ENCODE measurements around the gene CD300LF. TPM values are rescaled to one million over a fixed set of nuclear protein-coding genes. Genes with fewer than 3 reads are reported as not detected.

Gene CD300LF
- total RNA-seq, 1 donor from 2014 or later = 0.46 TPM

DNA sequence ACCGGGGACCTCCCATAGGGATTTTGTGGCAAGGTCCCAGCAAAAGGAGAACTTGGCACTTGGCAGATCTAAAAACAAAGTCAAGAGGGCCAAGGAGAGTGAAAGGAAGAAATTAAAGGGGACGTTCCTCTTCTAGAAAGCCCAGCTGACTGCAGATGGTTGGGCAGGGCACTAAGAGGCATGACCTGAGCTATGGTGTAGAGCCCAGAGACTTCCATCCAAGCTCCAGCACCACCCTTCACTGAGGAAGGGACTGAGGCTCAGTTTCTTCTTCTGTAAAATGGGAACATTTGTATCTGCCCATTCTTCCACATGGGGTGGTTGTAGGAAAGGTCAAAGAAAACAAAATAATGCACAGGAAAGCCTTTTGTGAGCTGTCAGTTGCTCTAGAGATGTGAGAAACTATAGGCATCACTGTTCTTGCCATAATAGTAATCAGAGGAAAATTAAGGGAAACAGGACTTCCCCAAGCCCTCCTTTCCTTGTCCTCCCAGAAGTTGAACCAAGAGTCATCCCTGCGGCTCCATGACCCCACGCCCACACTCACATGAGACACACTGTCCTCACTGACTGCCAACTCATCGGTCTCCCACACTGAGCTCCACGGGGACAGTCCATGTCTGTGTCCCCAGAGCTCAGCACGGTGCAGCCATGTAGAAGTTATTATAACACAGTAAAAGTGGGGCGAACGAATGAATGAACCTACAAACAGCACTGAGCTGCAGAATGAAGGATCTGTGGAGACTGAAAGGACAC, 10.4 kb downstream of the CD300LF start:
- no peak for DNase-seq (ENCODE audit: low spot score)
- intact Hi-C loops (cut with DNase I) = no loop called here

DNA sequence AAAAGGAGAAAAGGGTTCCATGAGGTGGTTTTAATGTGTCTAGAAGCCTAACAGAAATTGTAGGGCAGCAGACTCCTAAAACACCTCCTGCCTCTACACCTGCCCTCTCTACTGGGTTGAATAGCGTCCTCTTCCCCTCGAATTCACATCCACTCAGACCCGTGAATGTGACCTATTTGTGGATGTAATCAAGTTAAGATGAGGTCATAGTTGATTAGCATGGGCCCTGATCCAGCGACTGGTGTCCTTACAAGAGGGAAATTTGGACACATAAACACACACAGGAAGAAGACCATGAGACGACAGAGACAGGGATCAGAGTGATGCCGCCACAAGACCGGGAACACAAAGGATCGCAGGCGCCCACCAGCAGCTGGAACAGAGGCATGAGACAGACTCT, 13.5 kb downstream of the CD300LF start:
- intact Hi-C loops (cut with DNase I) = no loop called here
- no peak for DNase-seq (ENCODE audit: low spot score)

DNA sequence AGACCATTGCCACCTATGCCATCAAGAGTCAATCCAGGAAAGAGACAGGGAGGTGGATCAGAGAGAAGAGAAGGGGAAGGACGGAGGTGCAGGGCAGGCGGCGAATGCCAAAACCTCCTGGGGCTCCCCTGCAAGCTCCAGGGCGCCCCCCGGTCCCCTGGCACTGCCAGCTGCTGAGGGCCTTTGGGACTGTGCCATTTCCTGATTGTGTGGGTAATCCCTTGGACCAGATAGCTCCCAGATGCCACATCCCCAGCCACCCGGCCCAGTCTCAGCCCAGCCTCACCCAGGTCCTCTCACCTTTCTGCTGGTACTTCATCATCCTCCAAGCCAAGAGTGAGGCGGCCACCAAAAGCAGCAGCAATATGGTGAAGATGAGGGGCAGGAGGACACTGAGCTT, 14.7 kb downstream of the CD300LF start:
- intact Hi-C loops (cut with DNase I) = no loop called here
- DNase-seq (ENCODE audit: low spot score) = no peak

DNA sequence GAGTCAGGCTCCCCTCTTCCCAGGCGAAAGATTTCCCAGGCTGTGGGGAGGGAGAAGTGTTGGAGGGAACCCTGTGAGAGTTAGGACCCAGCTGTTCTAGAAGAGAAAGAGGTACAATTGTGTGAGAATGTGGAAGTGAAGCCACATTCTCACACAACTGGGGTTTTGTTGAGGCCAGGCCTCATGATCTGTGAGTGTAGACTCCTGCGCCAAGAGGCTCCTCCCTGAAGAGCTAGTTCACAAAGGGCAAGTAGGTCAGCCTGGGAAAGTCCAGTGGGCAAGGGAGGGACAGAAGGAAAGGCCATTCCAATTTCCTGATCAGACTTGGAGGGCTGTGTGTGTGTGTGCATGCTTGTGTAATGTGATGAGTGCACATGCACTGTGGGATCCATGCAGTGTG, 15.2 kb downstream of the CD300LF start:
- no peak for DNase-seq (ENCODE audit: low spot score)
- intact Hi-C loops (cut with DNase I) = no loop called here

DNA sequence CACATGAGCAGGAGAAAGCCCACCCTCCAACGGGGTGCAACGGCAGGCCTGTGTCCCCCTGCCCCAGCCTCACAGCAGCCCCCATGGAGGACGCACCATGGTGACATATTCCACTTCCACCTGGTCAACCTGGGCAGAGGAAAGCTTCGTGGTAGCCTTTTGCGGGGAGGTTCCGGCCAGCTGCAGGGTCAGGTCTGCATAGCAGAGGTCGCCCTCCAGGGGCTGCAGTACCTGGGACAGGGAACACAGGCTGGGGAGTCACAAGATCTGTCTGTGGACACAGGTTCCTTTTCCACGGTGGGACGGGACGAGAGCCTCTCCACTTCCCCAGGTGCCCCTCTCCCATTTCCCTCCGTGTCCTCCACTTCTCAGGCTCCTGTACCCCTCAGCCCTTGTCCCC, 17.1 kb downstream of the CD300LF start:
- no peak for DNase-seq (ENCODE audit: low spot score)
- intact Hi-C loops (cut with DNase I) = no loop called here

DNA sequence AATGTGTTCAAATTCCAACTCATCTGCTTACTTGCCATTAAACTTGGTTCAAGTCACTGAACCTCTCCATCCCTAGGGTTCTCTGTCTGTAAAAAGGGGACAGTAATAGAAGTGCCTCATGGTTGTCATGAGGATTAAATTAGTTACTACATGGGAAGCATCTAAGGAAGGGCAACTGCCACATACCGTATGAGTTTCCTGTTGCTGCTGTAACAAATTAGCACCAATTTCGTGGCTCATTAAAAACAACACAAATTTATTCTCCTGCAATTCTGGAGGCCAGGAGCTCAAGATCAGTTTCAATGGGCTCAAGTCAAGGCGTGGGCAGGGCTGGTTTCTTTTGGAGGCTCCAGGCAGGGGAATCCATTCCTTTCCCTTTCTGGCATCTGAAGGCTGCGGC, 18.6 kb downstream of the CD300LF start:
- no peak for DNase-seq (ENCODE audit: low spot score)
- intact Hi-C loops (cut with DNase I) = no loop called here

DNA sequence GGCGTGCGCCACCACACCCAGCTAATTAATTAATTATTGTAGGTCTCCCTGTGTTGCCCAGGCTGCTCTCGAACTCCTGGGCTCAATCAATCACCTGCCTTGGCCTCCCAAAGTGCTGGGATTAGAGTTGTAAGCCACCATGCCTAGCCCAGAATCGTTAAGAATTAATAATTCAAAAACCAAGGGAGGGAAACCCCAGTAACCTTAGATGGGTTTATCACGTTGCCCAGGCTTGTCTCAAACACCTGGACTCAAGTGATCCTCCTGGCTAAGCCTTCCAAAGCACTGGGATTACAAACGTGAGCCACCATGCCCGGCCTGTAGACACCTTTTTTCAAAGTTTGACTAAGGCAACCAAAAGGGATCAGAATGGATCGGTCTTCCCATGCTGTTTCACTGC, 21.6 kb downstream of the CD300LF start:
- intact Hi-C loops (cut with DNase I) = no loop called here
- no peak for DNase-seq (ENCODE audit: low spot score)

DNA sequence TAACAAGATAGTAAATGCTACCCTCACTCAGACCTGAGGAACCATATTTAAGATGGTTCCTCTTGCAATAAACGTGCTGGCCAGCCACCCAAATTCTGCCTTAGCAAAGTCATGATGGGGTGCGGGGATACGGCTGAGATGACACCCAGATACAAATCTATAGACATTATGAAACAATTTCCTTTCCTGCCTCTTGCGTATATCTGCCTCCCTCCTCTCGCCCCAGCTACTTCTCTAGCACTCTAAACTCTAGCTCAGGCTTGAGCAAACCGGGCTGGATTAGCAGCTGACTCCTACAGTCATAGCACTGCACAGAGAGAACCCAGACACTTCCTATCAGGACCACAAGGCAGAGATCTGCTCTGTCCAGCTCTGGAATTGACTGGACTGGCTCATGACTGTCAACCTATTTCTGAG, 22.3 kb downstream of the CD300LF start:
- intact Hi-C loops (cut with DNase I) = no loop called here

DNA sequence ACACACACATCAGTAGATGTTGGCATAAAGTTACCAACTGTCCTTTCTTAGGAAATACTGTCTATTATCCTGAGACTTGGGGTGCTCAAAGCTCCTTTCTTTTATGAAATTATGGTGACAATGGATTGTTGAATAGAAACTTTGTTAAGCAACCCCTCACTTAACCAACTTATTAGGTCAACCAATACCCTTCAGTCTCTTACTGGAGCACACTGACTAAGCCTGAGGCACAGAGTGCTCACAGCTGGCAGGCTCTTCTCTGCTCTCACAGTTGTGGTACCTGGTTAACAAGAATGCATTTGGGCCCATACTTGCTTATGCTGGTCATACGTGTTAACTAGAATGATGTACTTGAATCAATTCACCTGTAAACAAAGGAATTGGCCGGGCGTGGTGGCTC, 24.8 kb downstream of the CD300LF start:
- no peak for DNase-seq (ENCODE audit: low spot score)
- intact Hi-C loops (cut with DNase I) = no loop called here

More for the DNA sequence above, 22.3 kb downstream of the CD300LF start:
- peak; percentile 74 for DNase-seq (ENCODE audit: low spot score)

DNA sequence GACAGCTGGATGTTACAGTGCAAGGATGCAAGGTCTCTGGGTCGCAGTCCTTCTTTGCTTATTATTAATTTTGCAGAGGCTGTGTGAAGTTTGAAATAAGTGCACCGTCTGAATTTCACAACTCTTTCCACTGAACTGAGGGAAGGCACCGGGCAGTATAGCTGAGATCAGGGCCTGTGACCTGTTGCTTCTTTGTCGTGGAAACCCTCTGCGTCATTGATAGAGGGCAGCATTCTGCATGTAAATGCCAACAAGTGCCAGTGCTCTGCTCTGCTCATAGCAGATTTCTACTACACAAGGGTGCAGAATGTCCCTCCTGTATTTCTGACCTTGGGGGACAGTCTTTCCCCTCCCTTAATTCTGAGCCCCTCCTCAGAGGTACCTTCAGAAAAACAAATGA, 26.0 kb downstream of the CD300LF start:
- DNase-seq (ENCODE audit: low spot score) = no peak
- intact Hi-C loops (cut with DNase I) = no loop called here

DNA sequence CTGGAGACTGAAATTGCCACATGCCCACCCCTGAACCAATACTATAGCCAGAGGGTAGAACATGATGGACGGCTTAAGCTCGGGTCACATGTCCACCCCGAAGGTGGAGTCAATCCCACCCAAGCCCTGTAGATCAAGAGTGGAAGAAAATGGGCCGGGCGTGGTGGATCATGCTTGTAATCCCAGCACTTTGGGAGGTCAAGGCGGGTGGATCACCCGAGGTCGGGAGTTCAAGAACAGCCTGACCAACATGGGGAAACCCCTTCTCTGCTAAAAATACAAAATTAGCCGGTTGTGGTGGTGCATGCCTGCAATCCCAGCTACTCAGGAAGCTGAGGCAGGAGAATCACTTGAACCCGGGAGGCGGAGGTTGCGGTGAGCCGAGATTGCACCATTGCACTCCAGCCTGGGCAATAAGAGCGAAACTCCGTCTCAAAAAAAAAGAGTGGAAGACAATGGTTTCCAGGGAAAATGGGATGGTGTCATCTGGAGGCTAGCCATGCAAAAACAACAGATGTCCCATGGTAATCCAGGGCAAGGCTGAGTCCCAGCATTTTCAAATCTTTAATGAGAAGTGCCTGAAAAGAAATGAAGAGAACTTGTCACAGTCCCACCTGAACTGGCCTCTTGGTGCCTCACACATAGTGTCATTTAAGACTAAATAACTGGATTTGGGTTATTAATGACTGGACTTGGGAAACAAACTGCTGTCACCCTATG, 30.1 kb downstream of the CD300LF start:
- DNase-seq (ENCODE audit: low spot score) = no peak

DNA sequence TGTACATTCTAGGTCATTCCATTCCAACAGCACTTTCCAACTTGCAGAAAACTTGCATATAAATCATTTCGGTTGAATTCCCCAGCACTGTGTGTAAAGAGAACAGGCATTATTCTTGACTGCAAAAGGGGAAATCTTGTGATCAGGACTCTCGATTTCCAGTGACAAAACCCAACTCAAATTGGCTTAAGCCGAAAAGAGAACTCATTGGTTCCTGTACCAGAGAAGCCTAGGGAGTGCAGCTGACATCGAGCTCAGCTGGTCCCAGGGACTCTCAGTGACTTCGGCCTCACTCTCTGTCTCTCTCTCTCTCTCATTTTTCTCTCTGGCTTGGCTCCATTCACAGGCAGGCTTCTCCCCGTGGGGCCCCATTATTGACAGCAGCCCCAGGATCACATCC, 30.7 kb downstream of the CD300LF start:
- intact Hi-C loops (cut with DNase I) = no loop called here
- no peak for DNase-seq (ENCODE audit: low spot score)

More for the DNA sequence above, 30.1 kb downstream of the CD300LF start:
- intact Hi-C loops (cut with DNase I) = no loop called here

DNA sequence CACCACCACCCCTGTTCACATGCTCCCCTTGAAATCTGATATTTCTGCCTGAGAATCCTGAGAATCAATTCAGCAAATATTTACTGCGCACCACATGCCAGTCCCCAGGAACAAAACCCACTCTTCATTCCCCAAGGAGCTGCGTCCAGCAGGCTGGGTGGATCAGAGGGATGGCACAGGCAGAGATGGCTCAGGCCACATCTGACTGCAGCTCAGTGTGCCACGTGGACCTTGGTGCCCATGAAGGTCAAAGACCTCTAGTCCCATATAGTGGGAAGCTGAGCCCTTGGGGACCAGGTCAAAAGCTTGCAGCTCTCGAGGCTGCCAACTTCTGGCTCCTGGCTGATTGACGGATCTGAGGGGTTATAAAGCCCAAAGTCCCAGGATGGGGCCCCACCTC, 31.8 kb downstream of the CD300LF start:
- intact Hi-C loops (cut with DNase I) = no loop called here
- no peak for DNase-seq (ENCODE audit: low spot score)

DNA sequence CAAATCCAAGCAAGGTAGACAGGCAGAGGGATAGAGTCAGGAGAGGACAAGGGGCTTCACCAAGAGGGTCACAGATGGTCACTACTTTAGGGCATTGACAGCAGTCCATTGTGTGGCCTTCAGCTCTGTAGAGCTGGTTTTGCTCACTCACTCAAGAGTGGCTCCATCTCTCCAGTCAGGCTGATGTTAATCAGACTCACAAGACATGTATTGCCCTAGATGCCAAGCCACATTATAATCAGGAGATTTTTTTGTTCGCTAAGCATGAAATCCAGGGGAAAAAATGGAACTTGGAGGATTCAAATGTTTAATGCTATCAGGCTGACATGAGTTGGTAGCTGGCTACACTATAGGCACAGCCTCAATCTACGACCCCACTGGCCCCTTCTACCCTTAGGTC, 32.5 kb downstream of the CD300LF start:
- DNase-seq (ENCODE audit: low spot score) = no peak
- intact Hi-C loops (cut with DNase I) = no loop called here

DNA sequence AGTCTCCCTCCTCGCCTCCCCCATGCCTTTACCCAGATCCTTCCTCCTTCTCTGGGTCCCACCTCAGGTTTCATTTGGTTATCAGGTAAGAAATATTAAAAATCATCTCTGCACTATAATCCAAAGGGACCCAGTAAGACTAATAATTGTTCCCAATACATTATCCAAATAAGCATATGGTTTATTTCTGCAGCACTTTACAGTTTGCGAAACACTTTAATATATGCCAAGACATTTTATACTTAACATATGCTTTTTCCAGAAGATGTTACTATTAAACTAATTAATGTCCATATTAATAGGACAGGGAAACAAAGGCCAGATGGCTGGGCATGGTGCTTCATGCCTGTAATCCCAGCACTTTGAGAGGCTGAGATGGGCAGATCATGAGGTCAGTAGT, 33.3 kb downstream of the CD300LF start:
- intact Hi-C loops (cut with DNase I) = no loop called here
- no peak for DNase-seq (ENCODE audit: low spot score)

DNA sequence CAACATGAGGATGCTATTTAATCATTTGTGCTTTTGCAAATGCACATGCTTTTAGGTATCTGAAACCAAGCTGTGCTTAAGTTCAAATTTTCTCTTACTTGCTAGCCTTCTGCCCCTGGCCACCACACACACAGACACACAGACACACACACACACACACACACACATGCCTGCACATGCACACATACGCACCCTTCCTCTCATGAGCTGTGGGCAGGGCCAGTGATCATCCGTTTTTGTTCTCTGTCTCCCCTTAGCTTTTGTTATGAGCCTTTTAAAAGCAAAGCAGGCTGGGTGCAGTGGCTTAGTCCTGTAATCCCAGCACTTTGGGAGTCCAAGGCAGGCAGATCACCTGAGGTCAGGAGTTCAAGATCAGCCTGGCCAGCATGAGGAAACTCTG, 34.2 kb downstream of the CD300LF start:
- DNase-seq (ENCODE audit: low spot score) = no peak
- intact Hi-C loops (cut with DNase I) = no loop called here

DNA sequence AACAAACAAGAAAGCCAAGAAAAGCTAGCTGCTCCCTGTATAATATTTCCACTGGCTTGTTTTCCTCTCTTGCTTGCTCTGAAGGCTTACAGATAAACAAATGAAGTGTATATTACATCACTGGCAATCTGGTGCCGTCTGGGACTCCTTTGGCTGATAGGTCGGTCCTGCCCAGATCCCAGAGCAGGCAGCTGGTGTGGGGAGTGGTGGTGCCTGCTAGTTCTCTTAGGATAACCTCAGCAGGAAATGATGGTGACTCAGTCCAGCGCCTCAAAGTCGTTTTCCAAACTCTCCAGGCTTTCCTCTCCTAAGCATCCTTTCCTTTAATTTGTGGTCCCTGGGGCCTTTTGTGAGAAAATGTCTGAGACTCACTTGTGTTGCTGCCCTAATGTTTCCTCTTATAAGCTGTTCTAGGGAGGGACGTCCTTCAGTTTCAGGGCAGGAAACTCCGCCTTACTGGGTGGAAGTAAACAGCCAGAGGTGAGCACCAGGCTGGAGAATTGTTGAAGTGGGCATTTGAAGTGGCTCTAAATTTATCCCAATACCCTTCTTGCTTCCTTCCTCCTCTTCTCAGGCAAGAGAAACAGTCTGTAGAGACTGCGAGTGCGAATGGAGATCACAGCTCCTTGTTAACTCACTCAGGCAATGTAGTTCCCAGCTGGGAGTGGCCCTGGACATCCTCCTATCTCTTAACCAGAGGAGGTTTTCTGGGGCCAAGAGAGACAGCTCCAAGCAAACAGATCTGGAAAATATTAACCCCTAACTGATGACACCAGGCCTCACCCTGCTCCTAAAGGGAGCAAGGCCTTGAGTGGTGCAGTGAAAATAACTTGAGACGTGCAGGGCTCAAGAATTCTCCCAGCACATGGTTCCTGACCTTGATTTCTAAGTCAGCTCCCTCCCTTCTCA, 34.9 kb downstream of the CD300LF start:
- intact Hi-C loops (cut with DNase I) = no loop called here
- no peak for DNase-seq (ENCODE audit: low spot score)

DNA sequence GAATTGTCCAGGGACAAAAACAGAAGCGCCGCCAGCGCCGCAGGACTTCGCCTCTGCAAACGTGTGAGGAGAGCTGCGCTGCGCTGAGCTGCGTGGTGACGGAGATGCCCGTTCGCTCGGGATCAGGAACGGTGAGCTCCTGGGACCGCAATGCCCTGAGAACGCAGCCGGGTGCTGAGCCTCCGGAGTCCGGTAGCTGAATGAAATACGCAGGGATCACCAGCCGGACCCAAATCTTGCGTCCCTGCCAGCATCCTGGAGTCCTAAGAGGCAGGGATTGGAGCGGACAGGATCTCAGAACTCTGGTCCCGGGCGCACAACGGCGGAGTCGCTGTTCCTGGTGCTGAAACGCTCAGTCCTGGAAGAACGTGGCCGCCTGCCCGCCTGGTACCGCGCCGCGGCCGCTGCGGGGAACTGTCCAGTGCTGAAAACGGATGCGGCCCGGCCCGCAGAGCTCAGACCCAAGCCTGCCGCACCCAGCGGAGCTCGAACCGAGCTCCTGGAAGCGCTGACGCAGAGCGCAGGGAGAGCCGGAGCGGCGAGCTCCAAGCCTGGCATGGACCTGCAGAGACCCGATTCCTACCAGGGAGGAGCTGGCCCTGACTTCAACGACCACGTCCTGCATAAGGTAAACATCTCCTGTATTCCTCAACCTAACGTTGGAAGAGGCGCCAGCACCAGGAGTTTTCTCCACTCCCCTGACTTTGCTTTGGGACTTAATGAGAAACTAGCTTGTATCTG, 41.5 kb downstream of the CD300LF start:
- peak; percentile 88 for DNase-seq (ENCODE audit: low spot score)
- intact Hi-C loops (cut with DNase I) = no loop called here

DNA sequence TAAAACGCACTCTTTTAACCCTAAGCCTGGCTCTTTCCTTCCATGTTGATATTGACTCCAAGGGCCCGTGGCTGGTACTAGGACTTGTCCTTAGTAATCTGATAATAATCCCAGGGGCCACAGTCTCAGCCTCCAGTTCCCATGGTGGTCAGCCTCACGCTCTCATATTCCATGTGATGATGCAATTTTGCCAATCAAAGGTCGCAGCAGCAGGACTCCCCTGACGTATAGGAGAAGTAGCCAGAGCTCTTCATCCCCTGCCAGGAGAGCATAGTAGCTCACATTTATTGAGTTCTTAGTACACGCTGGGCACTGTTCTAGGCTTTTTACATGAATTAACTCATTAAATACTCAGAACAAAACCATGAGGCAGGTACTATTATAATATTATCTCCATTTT, 42.4 kb downstream of the CD300LF start:
- intact Hi-C loops (cut with DNase I) = no loop called here
- no peak for DNase-seq (ENCODE audit: low spot score)

DNA sequence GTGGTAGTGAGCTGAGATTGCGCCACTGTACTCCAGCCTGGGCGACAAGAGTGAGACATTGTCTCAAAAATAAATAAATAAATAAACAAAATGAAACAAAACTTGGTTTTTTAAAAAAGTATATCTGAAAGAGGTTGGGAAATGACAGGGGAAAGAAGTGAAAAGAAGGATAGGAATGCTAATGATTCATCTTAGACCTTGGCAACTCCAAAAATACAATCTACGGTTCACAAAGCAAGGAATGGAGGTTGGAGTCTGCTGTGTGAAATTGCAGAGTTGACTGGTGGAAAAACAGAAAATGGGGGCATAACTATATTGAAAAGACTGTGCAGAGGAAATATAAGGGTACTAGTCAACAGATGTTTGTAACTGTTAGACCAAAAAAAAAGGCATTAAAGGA, 49.2 kb downstream of the CD300LF start:
- DNase-seq (ENCODE audit: low spot score) = no peak
- intact Hi-C loops (cut with DNase I) = no loop called here

Measured in cardiac septum (tissue), 1 donor.